BLaER1 (cell line): Measurements from ENCODE around the gene LBHD2.

Source experiments
- H3K27ac ChIP-seq: shearing (Covaris generic); formaldehyde crosslinking; 2 replicates; pipeline ENCODE4 v1.8.1; 2022
- H3K27me3 ChIP-seq: shearing (Covaris generic); formaldehyde crosslinking; 2 replicates; pipeline ENCODE4 v1.8.1; 2022
- H3K36me3 ChIP-seq: shearing (Covaris generic); formaldehyde crosslinking; 2 replicates; pipeline ENCODE4 v1.8.1; 2022
- H3K4me1 ChIP-seq: shearing (Covaris generic); formaldehyde crosslinking; 2 replicates; pipeline ENCODE4 v1.8.1; 2022
- H3K4me2 ChIP-seq: shearing (Covaris generic); formaldehyde crosslinking; 2 replicates; pipeline ENCODE4 v1.8.1; 2022
- H3K4me3 ChIP-seq: shearing (Covaris generic); formaldehyde crosslinking; 2 replicates; pipeline ENCODE4 v1.8.1; 2022
- H3K9ac ChIP-seq: shearing (Covaris generic); formaldehyde crosslinking; 2 replicates; pipeline ENCODE4 v1.8.1; 2022
- H3K9me3 ChIP-seq: shearing (Covaris generic); formaldehyde crosslinking; 2 replicates; pipeline ENCODE4 v1.8.1; 2022
- H4K20me1 ChIP-seq: shearing (Covaris generic); formaldehyde crosslinking; 2 replicates; pipeline ENCODE4 v1.8.1; 2022
- Cebpa-rat ChIP-seq: shearing (Covaris generic); IDR thresholded peaks from 2 replicates; pipeline ENCODE4 v1.8.1; 2022

Gene LBHD2

DNA sequence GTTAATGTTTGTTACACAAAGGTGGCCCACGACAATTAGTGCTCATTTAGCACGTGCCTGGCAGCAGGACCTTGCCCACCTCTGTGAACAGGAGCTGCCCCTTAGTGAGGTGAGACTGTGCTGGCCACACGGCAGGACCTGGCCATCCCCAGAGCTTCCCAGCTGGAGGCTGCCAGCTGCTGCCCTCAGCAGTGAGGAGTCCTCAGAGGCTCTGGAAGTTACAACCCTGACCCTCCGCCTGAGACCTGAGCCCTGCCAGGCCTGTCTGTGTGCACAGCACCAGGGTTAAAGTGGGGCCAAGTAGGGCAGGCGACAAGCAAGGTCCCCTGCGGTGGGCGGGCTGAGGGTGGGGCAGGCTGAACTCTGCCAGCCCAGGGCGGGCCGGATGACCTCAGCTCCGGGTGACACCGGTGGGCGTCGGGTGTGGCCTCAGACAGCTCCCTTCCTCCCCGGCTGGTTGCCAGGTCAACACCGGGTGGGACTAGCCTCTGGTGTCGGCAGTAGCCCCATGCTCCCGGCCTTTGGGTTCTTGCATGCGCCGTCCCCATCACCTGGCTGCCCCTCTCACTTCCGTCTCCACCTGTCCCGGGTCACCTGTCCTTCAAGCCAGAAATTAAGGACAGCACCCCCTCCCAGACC, 9.2 kb upstream of the LBHD2 start:
- H3K36me3 ChIP-seq = no peaks in the 10 kb centered on the region
- no peaks in the 10 kb centered on the region for H3K9me3 ChIP-seq
- peak overlapping the region; percentile 82 for H3K4me2 ChIP-seq
- no peaks in the 10 kb centered on the region for H3K27me3 ChIP-seq
- H3K27ac ChIP-seq = no peak overlapping the region
- no peak overlapping the region; the same call in 1 of the 2 replicates for H3K9ac ChIP-seq
- peak overlapping the region; percentile 63 for H3K4me3 ChIP-seq
- H3K4me1 ChIP-seq = peaks cover 31% of the 10 kb centered on the region
- no peaks in the 10 kb centered on the region for H4K20me1 ChIP-seq
- no peak for TF ChIP-seq Cebpa-rat

DNA sequence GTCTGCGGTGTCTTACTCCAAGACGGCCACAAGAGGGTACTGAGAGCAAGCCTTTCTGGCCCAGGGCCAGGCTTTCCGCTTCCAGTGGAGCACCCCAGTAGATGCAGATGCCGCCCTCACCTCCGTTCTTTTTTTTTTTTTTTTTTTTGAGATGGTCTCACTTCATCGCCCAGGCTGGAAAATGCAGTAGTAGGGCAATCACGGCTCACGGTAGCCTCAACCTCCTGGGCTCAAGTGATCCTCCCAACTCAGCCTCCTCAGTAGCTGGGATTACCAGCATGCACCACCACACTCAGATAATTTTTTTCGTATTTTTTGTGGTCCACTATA, 5.6 kb upstream of the LBHD2 start:
- Histone ChIP-seq H3K27ac (no peak overlapping the region), H3K9me3 (no peaks in the 10 kb centered on the region), H3K27me3 (no peaks in the 10 kb centered on the region), H3K4me2 (no peak overlapping the region), H4K20me1 (no peaks in the 10 kb centered on the region), H3K4me3 (no peak overlapping the region), H3K36me3 (no peaks in the 10 kb centered on the region), H3K9ac (no peak overlapping the region), H3K4me1 (peaks cover 31% of the 10 kb centered on the region)
- TF ChIP-seq Cebpa-rat = no peak

DNA sequence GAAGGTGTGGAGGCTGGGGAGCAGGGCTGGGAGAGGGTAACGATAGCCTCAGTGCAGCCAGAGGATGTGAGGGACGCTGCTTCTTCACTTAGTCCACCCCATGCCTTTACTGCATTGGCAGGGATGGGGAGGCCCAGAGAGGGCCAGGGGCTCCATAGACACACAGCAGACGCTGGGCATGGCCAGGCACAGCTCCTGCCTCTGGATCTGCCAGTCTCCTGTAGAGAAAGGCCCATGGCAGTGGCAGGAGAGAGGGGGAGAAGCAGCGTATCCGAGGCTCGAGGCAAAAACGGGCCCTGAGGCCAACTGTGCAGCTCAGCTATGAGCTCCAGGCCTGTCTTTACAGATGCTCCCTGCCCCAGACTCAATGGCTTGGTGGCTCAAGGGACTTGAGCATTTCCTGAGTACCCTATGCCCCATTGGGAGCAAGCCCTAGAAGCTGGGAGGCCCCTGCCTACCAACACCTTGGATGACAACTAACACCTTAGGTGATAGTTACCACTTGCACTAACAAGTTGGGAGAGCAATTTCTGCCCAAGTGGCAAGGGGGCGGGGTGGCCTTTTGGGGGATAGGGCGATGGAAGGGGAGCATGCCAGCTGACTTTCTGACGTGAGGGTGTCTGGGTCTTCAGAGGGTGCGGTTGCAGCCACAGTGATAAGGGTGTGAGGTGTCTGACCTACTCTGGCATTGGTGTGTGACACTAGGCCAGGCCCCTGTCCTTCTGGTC, 5.0 kb upstream of the LBHD2 start:
- H3K27ac ChIP-seq = no peak overlapping the region
- no peak overlapping the region for H3K4me2 ChIP-seq
- H3K9me3 ChIP-seq = no peaks in the 10 kb centered on the region
- no peak for TF ChIP-seq Cebpa-rat
- H3K4me3 ChIP-seq = no peak overlapping the region
- no peak overlapping the region for H3K9ac ChIP-seq
- peaks cover 25% of the 10 kb centered on the region for H3K4me1 ChIP-seq
- no peaks in the 10 kb centered on the region for H3K36me3 ChIP-seq
- H3K27me3 ChIP-seq = no peaks in the 10 kb centered on the region
- no peaks in the 10 kb centered on the region for H4K20me1 ChIP-seq

DNA sequence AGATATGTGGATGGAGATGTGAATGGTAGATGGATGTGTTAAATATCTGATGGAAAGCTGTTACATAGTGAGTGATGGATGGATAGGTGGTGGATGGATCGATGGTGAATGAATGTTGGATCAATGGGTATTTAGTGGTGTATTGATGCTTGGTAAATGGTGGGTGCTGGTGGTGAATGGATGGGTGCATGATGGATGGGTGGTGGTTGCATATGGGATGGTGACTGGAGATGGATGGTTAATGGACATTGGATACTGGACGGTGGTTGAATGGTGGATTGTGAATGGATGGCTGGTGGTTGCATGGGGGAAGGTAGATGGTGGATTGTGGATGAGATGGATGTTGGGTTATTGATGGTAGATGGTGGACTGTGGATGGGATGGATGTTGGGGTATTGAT, 2.1 kb upstream of the LBHD2 start:
- Histone ChIP-seq H3K4me2 (no peak overlapping the region), H3K4me3 (no peak overlapping the region), H3K9me3 (no peaks in the 10 kb centered on the region), H3K27ac (no peak overlapping the region), H3K27me3 (no peaks in the 10 kb centered on the region), H4K20me1 (no peaks in the 10 kb centered on the region), H3K9ac (no peak overlapping the region), H3K4me1 (peaks cover 10% of the 10 kb centered on the region; the same call in 1 of the 2 replicates), H3K36me3 (no peaks in the 10 kb centered on the region)
- TF ChIP-seq Cebpa-rat = no peak

DNA sequence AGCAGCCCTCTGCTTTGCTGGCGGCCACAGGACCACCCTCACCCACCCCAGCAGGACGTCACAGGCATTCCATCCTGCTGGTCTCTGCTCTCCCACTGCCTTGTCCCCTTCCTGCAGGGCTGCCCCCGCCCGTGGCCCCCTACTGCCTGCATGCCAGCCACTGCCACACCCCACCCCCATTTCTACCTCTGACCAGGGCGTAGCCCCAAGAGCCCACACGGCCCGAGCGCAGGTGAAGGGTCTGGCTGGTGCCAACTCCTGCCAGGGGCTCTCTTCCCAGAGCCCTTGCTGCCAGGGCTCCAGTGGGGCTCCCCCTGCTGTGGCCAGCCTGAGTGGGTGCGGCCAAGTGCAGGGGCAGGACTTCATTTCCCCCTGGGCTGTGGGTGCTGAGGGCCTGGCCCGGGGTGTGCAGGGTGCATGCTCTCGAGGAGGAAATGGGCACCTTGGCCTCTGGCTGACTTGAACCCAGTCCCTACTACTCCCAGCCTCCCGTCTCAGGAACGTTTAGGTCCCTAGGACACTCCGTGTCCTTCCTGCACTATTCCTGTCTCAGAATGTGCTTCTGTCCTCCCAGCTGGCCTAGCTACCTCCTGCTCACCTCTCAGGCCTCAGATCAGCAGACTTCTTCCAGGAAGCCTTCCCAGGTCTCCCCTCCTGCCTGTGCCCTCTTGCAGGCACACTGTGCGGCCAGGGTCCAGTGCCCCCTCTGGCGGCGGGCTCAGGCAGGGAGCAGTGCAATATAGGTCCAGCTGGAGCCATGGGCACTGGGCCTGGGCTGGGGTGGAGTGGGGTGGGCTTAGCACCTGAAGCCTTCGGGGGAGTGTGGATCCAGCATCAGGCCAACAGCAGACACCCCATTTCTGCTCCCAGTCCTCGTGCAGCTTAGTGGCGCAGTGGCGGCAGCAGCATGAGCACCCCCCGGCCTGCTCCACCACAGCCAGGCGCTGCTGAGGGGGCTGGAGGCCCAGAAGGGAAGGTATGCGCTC, 1.4 kb downstream of the LBHD2 start:
- Histone ChIP-seq H3K4me3 (no peak overlapping the region), H3K27me3 (no peaks in the 10 kb centered on the region), H3K9ac (no peak overlapping the region), H3K4me2 (no peak overlapping the region), H3K4me1 (peaks cover 27% of the 10 kb centered on the region), H4K20me1 (no peaks in the 10 kb centered on the region), H3K27ac (no peak overlapping the region), H3K36me3 (no peaks in the 10 kb centered on the region), H3K9me3 (no peaks in the 10 kb centered on the region)
- TF ChIP-seq Cebpa-rat = no peak

DNA sequence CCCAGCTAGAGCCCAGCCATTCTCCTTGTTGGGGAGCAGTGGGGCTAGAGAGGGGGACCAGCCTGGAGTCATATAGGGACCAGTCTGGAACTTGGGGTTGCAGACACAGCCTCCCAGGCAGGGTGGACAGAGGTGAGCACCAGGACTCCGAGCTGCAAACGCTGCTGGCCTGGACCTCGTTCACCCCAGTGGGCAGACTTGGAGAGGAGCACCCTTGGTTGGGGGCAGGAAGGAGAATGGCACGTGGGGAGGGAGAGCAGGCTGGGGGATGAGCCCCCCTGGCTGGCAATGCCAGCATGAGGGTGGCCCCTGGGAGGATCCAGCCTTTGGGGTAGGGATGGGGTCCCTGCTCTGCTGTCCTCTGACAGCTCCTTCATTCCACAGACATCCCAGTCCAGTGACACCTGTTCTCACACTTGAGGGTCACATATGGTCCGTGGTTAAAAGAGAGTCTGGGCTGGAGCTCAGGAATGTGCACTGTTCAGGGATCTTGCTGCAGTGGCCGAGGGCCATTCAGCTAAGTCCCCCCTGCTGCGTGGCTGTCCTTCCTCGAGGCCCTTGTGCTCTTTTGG, 2.8 kb downstream of the LBHD2 start:
- H3K27ac ChIP-seq = no peak overlapping the region
- no peak overlapping the region for H3K4me3 ChIP-seq
- no peak overlapping the region for H3K4me2 ChIP-seq
- peaks cover 42% of the 10 kb centered on the region for H3K4me1 ChIP-seq
- H3K9me3 ChIP-seq = no peaks in the 10 kb centered on the region
- H3K36me3 ChIP-seq = no peaks in the 10 kb centered on the region
- no peak overlapping the region for H3K9ac ChIP-seq
- no peak for TF ChIP-seq Cebpa-rat
- no peaks in the 10 kb centered on the region for H4K20me1 ChIP-seq
- no peaks in the 10 kb centered on the region for H3K27me3 ChIP-seq

DNA sequence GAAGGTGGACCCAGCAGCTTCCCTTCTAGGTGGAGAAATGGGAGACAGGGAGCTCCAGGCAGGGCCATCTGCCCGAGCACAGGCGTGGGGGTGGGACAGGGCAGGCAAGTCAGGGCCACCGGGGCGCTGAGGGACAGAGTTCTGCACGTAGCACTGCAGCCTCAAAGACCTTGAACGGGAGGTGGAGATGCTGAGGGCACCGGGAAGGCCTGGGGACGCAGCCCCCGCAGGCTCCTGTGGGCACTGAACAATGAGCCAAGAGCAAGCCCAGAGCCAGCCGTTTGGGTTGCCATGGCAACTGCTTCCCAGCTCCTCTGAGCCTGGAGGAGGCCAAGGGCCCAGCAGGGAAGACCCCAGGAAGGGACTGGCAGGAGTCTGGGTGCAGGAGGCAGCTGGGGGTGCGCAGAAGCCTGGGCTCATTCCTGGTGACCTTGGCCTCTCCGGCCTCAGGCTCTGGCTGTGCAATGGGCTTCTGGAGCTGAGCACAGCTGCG, 3.4 kb downstream of the LBHD2 start:
- peak overlapping the region; percentile 98; the same call in 1 of the 2 replicates for H3K4me2 ChIP-seq
- H3K9ac ChIP-seq = no peak overlapping the region
- no peaks in the 10 kb centered on the region for H3K27me3 ChIP-seq

DNA sequence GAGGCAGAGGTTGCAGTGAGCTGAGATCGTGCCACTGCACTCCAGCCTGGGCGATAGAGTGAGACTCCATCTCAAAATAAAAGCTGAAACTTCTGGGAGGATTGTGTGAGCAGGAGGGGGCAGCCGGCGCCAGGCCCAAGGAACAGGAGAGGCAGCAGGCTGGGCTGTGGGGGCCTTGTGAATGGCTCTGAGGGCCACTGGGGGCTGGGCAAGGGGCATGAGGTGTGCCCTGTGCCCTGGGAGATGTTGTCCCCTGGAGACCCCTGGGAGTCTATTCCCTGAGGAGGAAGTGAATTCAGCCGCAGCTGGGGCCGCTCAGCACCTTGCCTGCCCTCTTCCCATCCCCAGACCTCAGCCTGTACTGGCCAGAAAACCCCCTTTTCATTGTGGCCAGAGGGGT, 4.9 kb downstream of the LBHD2 start:
- no peak for TF ChIP-seq Cebpa-rat
- Histone ChIP-seq H3K9ac (0 out of 2 replicates have a peak overlapping the region, but pooled peaks have one; percentile 50), H3K4me2 (peak overlapping the region; percentile 98)

More for the DNA sequence above, 3.4 kb downstream of the LBHD2 start:
- no peaks in the 10 kb centered on the region for H3K36me3 ChIP-seq
- no peak for TF ChIP-seq Cebpa-rat
- H3K4me1 ChIP-seq = peaks cover 44% of the 10 kb centered on the region
- no peak overlapping the region for H3K4me3 ChIP-seq
- no peaks in the 10 kb centered on the region for H4K20me1 ChIP-seq
- no peak overlapping the region for H3K27ac ChIP-seq
- H3K9me3 ChIP-seq = no peaks in the 10 kb centered on the region

More for the DNA sequence above, 4.9 kb downstream of the LBHD2 start:
- Histone ChIP-seq H4K20me1 (no peaks in the 10 kb centered on the region), H3K4me3 (no peak overlapping the region), H3K36me3 (no peaks in the 10 kb centered on the region), H3K4me1 (peaks cover 46% of the 10 kb centered on the region), H3K27ac (peak overlapping the region; percentile 30; the same call in 1 of the 2 replicates), H3K9me3 (no peaks in the 10 kb centered on the region), H3K27me3 (no peaks in the 10 kb centered on the region)
